Measurements from ENCODE around the gene MYO1D. TPM values are rescaled to one million over a fixed set of nuclear protein-coding genes. Genes with fewer than 3 reads are reported as not detected.

MYO1D gene
- total RNA-seq, 1 donor from 2014 or later = 18.0 TPM

- FAIRE-seq (peak; percentile 76), DNase-seq (ENCODE audit: low read depth) (peak; percentile 42)
- Histone ChIP-seq H4K20me1 (ENCODE audit: insufficient read depth, low read length) (no peaks in the 10 kb centered on the region), H3K4me3 (ENCODE audit: insufficient read depth, low read depth, low read length) (no peak overlapping the region), H3K9me3 (ENCODE audit: insufficient read depth, low read depth, low read length) (no peaks in the 10 kb centered on the region), H3K27ac (ENCODE audit: low read depth, low read length) (no peak overlapping the region), H2AFZ (ENCODE audit: low read depth, low read length) (no peak overlapping the region), H3K79me2 (ENCODE audit: insufficient read depth, low read length) (no peaks in the 10 kb centered on the region), H3K9ac (ENCODE audit: low read length) (no peak overlapping the region), H3K36me3 (ENCODE audit: insufficient read depth, low read length) (no peaks in the 10 kb centered on the region), H3K4me2 (ENCODE audit: low read length) (no peak overlapping the region), H3K27me3 (ENCODE audit: insufficient read depth, low read length) (no peaks in the 10 kb centered on the region), H3K4me1 (ENCODE audit: insufficient read depth, low read length) (no peaks in the 10 kb centered on the region)
- Mint-ChIP-seq H3K36me3 (ENCODE audit: low read depth, unreplicated experiment) (no peaks in the 10 kb centered on the region), H3K4me1 (ENCODE audit: low read depth, unreplicated experiment) (peaks cover 4% of the 10 kb centered on the region), H3K9me3 (ENCODE audit: unreplicated experiment) (no peaks in the 10 kb centered on the region), H3K4me3 (ENCODE audit: unreplicated experiment) (no peak overlapping the region), H3K27me3 (ENCODE audit: low read depth, unreplicated experiment) (no peaks in the 10 kb centered on the region), H3K27ac (ENCODE audit: unreplicated experiment) (no peak overlapping the region)
- TF ChIP-seq EZH2 (IDR thresholded peaks at IDR 0.05; ENCODE audit: insufficient read depth, low read length) = no peak
- TF ChIP-seq, protein P1, sequence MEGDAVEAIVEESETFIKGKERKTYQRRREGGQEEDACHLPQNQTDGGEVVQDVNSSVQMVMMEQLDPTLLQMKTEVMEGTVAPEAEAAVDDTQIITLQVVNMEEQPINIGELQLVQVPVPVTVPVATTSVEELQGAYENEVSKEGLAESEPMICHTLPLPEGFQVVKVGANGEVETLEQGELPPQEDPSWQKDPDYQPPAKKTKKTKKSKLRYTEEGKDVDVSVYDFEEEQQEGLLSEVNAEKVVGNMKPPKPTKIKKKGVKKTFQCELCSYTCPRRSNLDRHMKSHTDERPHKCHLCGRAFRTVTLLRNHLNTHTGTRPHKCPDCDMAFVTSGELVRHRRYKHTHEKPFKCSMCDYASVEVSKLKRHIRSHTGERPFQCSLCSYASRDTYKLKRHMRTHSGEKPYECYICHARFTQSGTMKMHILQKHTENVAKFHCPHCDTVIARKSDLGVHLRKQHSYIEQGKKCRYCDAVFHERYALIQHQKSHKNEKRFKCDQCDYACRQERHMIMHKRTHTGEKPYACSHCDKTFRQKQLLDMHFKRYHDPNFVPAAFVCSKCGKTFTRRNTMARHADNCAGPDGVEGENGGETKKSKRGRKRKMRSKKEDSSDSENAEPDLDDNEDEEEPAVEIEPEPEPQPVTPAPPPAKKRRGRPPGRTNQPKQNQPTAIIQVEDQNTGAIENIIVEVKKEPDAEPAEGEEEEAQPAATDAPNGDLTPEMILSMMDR (IDR thresholded peaks at IDR 0.05; ENCODE audit: insufficient read depth, low read depth, low read length) = peak; percentile 71
Observed at GRCh38 chr17:32783602-32784001, 93.3 kb downstream of the MYO1D start.

DNA sequence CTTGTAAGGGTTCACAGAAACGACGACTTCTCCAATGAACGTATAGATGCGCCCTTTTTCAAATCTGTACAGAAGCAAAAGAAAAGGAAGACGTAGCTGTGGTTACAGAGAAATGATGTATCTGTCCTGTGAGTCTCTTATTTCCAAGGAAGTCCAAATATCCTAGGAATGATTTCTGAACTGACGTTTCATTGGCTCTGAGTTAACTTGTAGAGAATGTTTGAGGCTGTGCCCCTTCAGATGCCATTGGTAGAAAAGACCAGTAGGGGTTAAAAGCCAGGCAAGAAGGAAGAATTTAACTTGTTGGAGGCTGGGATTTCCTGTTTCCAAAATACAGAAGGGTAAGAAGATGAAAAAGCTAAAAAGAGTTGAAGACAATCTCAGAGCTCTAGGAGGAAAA, 96.2 kb downstream of the MYO1D start:
- Histone ChIP-seq H3K9me3 (ENCODE audit: insufficient read depth, low read depth, low read length) (no peaks in the 10 kb centered on the region), H3K79me2 (ENCODE audit: insufficient read depth, low read length) (no peaks in the 10 kb centered on the region), H3K36me3 (ENCODE audit: insufficient read depth, low read length) (no peaks in the 10 kb centered on the region), H3K4me2 (ENCODE audit: low read length) (no peak overlapping the region), H3K9ac (ENCODE audit: low read length) (no peak overlapping the region), H4K20me1 (ENCODE audit: insufficient read depth, low read length) (no peaks in the 10 kb centered on the region), H3K4me1 (ENCODE audit: insufficient read depth, low read length) (no peaks in the 10 kb centered on the region), H2AFZ (ENCODE audit: low read depth, low read length) (no peak overlapping the region), H3K4me3 (ENCODE audit: insufficient read depth, low read depth, low read length) (no peak overlapping the region), H3K27ac (ENCODE audit: low read depth, low read length) (no peak overlapping the region), H3K27me3 (ENCODE audit: insufficient read depth, low read length) (no peaks in the 10 kb centered on the region)
- no peaks in the 10 kb centered on the region for H3K27me3 Mint-ChIP-seq (ENCODE audit: low read depth, unreplicated experiment)
- TF ChIP-seq, protein P1 (IDR thresholded peaks at IDR 0.05; ENCODE audit: insufficient read depth, low read depth, low read length) = no peak
- no peak for TF ChIP-seq EZH2 (IDR thresholded peaks at IDR 0.05; ENCODE audit: insufficient read depth, low read length)
- peaks cover 4% of the 10 kb centered on the region for H3K4me1 Mint-ChIP-seq (ENCODE audit: low read depth, unreplicated experiment)
- no peaks in the 10 kb centered on the region for H3K9me3 Mint-ChIP-seq (ENCODE audit: unreplicated experiment)
- no peak for DNase-seq (ENCODE audit: low read depth)
- H3K36me3 Mint-ChIP-seq (ENCODE audit: low read depth, unreplicated experiment) = no peaks in the 10 kb centered on the region
- H3K4me3 Mint-ChIP-seq (ENCODE audit: unreplicated experiment) = no peak overlapping the region
- H3K27ac Mint-ChIP-seq (ENCODE audit: unreplicated experiment) = peak overlapping the region; percentile 6
- FAIRE-seq = no peak

DNA sequence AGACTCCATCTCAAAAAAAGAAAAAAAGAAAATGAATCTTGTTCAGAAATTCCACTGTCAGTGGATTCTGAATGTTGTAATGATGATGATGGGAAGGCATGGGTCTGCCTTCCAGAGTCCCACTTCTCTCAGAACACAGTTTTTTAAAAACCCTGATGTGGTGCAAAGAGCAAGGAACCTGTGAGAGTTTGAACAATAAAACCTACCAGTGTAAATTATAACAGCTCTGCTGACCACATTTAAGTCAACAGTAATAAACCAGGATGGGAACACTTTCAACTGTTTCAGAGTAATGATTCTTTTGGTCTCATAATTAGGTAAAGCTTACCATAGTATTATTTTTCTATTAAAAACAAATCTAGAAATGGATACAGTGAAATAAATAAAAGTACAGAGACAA, 99.0 kb downstream of the MYO1D start:
- H3K79me2 ChIP-seq (ENCODE audit: insufficient read depth, low read length) = no peaks in the 10 kb centered on the region
- H3K36me3 ChIP-seq (ENCODE audit: insufficient read depth, low read length) = no peaks in the 10 kb centered on the region
- no peaks in the 10 kb centered on the region for H3K4me1 ChIP-seq (ENCODE audit: insufficient read depth, low read length)
- Mint-ChIP-seq H3K27me3 (ENCODE audit: low read depth, unreplicated experiment) (no peaks in the 10 kb centered on the region), H3K27ac (ENCODE audit: unreplicated experiment) (no peak overlapping the region), H3K36me3 (ENCODE audit: low read depth, unreplicated experiment) (no peaks in the 10 kb centered on the region), H3K4me3 (ENCODE audit: unreplicated experiment) (no peak overlapping the region), H3K4me1 (ENCODE audit: low read depth, unreplicated experiment) (peaks cover 12% of the 10 kb centered on the region), H3K9me3 (ENCODE audit: unreplicated experiment) (no peaks in the 10 kb centered on the region)
- FAIRE-seq = no peak
- no peak overlapping the region for H2AFZ ChIP-seq (ENCODE audit: low read depth, low read length)
- no peak overlapping the region for H3K4me3 ChIP-seq (ENCODE audit: insufficient read depth, low read depth, low read length)
- no peak overlapping the region for H3K4me2 ChIP-seq (ENCODE audit: low read length)
- DNase-seq (ENCODE audit: low read depth) = no peak
- H4K20me1 ChIP-seq (ENCODE audit: insufficient read depth, low read length) = no peaks in the 10 kb centered on the region
- H3K9ac ChIP-seq (ENCODE audit: low read length) = no peak overlapping the region
- H3K27me3 ChIP-seq (ENCODE audit: insufficient read depth, low read length) = no peaks in the 10 kb centered on the region
- no peak overlapping the region for H3K27ac ChIP-seq (ENCODE audit: low read depth, low read length)
- H3K9me3 ChIP-seq (ENCODE audit: insufficient read depth, low read depth, low read length) = no peaks in the 10 kb centered on the region
- no peak for TF ChIP-seq EZH2 (IDR thresholded peaks at IDR 0.05; ENCODE audit: insufficient read depth, low read length)
- TF ChIP-seq, protein P1 (IDR thresholded peaks at IDR 0.05; ENCODE audit: insufficient read depth, low read depth, low read length) = no peak
